HepG2 (cell line): ENCODE measurements around the gene TRIM66. TPM values are rescaled to one million over a fixed set of nuclear protein-coding genes. Genes with fewer than 3 reads are reported as not detected.

ENCODE experiments used
- FOXK2 ChIP-seq: fragments of 450-650 bp; IDR thresholded peaks from 2 replicates; pipeline ENCODE4 v1.6.1; 2016
- HMG20B ChIP-seq: conservative IDR thresholded peaks from 2 replicates; pipeline ENCODE4 v1.6.1; 2016; ENCODE audit warnings: missing genetic modification reagents, missing compliant biosample characterization
- MTF2 ChIP-seq: sonication (generic); formaldehyde crosslinking; IDR thresholded peaks from 2 replicates; pipeline ENCODE4 v1.5.0; 2020; ENCODE audit warnings: missing genetic modification reagents, borderline replicate concordance
- NR2F1 ChIP-seq, 2 experiments: fragments of 450-650 bp in 1 of 2; formaldehyde crosslinking in 1 of 2; IDR thresholded peaks; 2 replicates each; pipeline versions ENCODE4 v1.5.0 to v1.6.1; 2016 to 2020; ENCODE audit warnings: mild to moderate bottlenecking in 1 of 2, missing compliant biosample characterization in 1 of 2, missing genetic modification reagents in 1 of 2, moderate library complexity in 1 of 2
- POLR2G ChIP-seq: fragments of 200-400 bp; formaldehyde crosslinking; IDR thresholded peaks from 2 replicates; pipeline ENCODE4 v1.6.1; 2018; ENCODE audit warnings: mild to moderate bottlenecking, low read depth, low read length, moderate library complexity
- RFX3 ChIP-seq: IDR thresholded peaks from 2 replicates; pipeline ENCODE4 v1.6.1; 2016; ENCODE audit warnings: missing biosample characterization, missing genetic modification reagents
- SATB2 ChIP-seq: sonication (generic); formaldehyde crosslinking; IDR thresholded peaks from 2 replicates; pipeline ENCODE4 v1.5.0; 2020; ENCODE audit warnings: missing genetic modification reagents
- ZBTB21 ChIP-seq: sonication (generic); formaldehyde crosslinking; IDR thresholded peaks from 2 replicates; pipeline ENCODE4 v1.4.0; 2020; ENCODE audit warnings: missing genetic modification reagents
- ZNF225 ChIP-seq: sonication (generic); formaldehyde crosslinking; IDR thresholded peaks from 2 replicates; pipeline ENCODE4 v1.4.0; 2020; ENCODE audit warnings: mild to moderate bottlenecking, missing genetic modification reagents
- ZNF550 ChIP-seq: sonication (generic); formaldehyde crosslinking; IDR thresholded peaks from 2 replicates; pipeline ENCODE4 v1.4.0; 2020; ENCODE audit warnings: mild to moderate bottlenecking, missing genetic modification reagents, borderline replicate concordance
- ZNF558 ChIP-seq: sonication (generic); formaldehyde crosslinking; IDR thresholded peaks from 2 replicates; pipeline ENCODE4 v1.9.0; 2022; ENCODE audit warnings: mild to moderate bottlenecking, missing genetic modification reagents, borderline replicate concordance
- ZNF83 ChIP-seq: sonication (generic); formaldehyde crosslinking; IDR thresholded peaks from 2 replicates; pipeline ENCODE4 v1.4.0; 2020; ENCODE audit warnings: missing genetic modification reagents, mild to moderate bottlenecking, borderline replicate concordance
- polyA plus RNA-seq, 8 experiments: library from polyadenylated mRNA; depleted of rRNA in 3 of 8; stranded (reverse) in 7 of 8; unstranded in 1 of 8; fragments of >200 nt; fragmentation: Illumina TruSeq in 4 of 8; extraction: Trizol in 4 of 8; gene quantifications; 2 replicates each; pipeline versions ENCODE4 v1.2.1 to v1.2.3, GENCODE V29; 2011 to 2016; ENCODE audit warnings: low read depth in 4 of 8, missing spikeins in 1 of 8, mixed read lengths in 1 of 8; ENCODE audit not compliant: insufficient read depth in 1 of 8
- total RNA-seq, 5 experiments: library from RNA; depleted of rRNA; stranded (reverse); fragments of >200 nt; fragmentation: Illumina TruSeq; extraction: Trizol; gene quantifications; 2 replicates each; pipeline ENCODE4 v1.2.3, GENCODE V29; 2016; ENCODE audit warnings: low read depth in 1 of 5
- TF ChIP-seq, protein P1 (sequence below): sonication (generic); formaldehyde crosslinking; IDR thresholded peaks from 2 replicates; pipeline ENCODE4 v1.5.0; 2020; ENCODE audit warnings: missing genetic modification reagents
- TF ChIP-seq, protein P2 (sequence below): sonication (generic); formaldehyde crosslinking; IDR thresholded peaks from 2 replicates; pipeline ENCODE4 v1.4.0; 2020; ENCODE audit warnings: mild to moderate bottlenecking, missing genetic modification reagents, borderline replicate concordance
- TF ChIP-seq, protein P3 (sequence below): sonication (generic); formaldehyde crosslinking; IDR thresholded peaks from 2 replicates; pipeline ENCODE4 v1.4.0; 2020; ENCODE audit warnings: missing genetic modification reagents
- TF ChIP-seq, protein P4 (sequence below): sonication (generic); formaldehyde crosslinking; IDR thresholded peaks from 2 replicates; pipeline ENCODE4 v1.5.0; 2020; ENCODE audit warnings: missing genetic modification reagents
- TF ChIP-seq, protein P5 (sequence below): sonication (generic); formaldehyde crosslinking; IDR thresholded peaks from 2 replicates; pipeline ENCODE4 v1.5.1; 2020; ENCODE audit warnings: mild to moderate bottlenecking, moderate library complexity, missing genetic modification reagents

The TRIM66 gene
- total and polyA plus RNA-seq, 2 of the 13 experiments (the other 11 are each of a cell fraction or from before 2014, with no cell fraction given) = 4.9 to 6.1 TPM

DNA sequence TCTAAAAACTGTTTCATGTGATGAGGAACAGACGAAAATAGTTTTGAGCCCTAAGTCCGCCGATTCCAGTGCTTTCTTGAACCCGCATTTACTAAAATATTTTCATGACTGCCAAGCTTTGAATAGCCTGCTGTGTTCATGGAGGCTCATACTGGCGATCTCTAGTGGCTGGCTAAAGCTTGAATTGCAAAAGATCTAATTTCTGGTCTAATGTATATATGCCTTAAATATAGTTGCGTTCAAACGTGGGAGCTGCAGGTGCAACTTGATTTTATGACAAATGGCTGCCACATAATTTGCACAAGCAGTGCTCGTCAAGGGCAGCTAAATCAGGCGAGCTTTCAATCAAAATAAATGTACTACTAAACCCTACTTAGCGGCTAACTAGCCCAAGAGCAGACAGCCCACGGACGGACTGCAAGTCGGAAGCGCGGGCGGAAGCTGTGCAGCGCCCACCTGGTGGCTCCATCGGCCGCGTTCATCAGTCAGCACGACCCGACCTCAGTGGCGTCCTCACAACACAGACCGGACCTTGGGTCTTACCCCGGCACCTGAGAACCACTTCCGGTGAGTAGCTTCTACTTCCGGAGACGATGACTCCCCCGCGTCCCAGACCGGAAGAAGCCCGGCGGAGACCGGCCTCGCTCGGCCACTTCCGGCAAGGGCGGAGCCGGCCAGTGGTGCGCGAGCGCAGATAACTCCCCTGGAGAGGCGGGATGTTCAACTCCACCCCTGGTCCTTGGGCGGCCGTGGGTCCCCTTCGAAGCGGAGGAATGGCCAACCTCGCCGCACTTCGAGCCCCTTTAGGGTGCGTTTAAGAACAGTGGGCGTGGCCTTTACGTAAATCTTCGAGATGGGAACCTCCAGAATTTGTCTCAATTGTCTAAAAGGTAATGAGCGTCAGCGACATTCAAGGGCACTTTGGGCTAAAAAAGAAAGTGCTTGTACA, 6.2 kb upstream of the TRIM66 start (continued):
- TF ChIP-seq POLR2G (peak; percentile 97), ZNF83 (no peak), RFX3 (no peak), MTF2 (CRISPR knock-in tag) (peak; percentile 55; the same call in 1 of the 2 replicates), SATB2 (CRISPR knock-in tag) (0 out of 2 replicates have a peak, but pooled peaks have one; percentile 58), ZNF225 (peak; percentile 77; the same call in 1 of the 2 replicates), HMG20B (CRISPR knock-in tag) (no peak; the same call in 1 of the 2 replicates), ZBTB21 (CRISPR knock-in tag) (no peak), NR2F1 (CRISPR knock-in tag; IDR thresholded peaks at IDR 0.05) (no peak), ZNF550 (CRISPR knock-in tag) (no peak), ZNF558 (CRISPR knock-in tag) (peak; percentile 58; the same call in 1 of the 2 replicates), FOXK2 (no peak)
- TF ChIP-seq, protein P1, sequence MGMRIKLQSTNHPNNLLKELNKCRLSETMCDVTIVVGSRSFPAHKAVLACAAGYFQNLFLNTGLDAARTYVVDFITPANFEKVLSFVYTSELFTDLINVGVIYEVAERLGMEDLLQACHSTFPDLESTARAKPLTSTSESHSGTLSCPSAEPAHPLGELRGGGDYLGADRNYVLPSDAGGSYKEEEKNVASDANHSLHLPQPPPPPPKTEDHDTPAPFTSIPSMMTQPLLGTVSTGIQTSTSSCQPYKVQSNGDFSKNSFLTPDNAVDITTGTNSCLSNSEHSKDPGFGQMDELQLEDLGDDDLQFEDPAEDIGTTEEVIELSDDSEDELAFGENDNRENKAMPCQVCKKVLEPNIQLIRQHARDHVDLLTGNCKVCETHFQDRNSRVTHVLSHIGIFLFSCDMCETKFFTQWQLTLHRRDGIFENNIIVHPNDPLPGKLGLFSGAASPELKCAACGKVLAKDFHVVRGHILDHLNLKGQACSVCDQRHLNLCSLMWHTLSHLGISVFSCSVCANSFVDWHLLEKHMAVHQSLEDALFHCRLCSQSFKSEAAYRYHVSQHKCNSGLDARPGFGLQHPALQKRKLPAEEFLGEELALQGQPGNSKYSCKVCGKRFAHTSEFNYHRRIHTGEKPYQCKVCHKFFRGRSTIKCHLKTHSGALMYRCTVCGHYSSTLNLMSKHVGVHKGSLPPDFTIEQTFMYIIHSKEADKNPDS (CRISPR knock-in tag) = no peak
- TF ChIP-seq, protein P2, sequence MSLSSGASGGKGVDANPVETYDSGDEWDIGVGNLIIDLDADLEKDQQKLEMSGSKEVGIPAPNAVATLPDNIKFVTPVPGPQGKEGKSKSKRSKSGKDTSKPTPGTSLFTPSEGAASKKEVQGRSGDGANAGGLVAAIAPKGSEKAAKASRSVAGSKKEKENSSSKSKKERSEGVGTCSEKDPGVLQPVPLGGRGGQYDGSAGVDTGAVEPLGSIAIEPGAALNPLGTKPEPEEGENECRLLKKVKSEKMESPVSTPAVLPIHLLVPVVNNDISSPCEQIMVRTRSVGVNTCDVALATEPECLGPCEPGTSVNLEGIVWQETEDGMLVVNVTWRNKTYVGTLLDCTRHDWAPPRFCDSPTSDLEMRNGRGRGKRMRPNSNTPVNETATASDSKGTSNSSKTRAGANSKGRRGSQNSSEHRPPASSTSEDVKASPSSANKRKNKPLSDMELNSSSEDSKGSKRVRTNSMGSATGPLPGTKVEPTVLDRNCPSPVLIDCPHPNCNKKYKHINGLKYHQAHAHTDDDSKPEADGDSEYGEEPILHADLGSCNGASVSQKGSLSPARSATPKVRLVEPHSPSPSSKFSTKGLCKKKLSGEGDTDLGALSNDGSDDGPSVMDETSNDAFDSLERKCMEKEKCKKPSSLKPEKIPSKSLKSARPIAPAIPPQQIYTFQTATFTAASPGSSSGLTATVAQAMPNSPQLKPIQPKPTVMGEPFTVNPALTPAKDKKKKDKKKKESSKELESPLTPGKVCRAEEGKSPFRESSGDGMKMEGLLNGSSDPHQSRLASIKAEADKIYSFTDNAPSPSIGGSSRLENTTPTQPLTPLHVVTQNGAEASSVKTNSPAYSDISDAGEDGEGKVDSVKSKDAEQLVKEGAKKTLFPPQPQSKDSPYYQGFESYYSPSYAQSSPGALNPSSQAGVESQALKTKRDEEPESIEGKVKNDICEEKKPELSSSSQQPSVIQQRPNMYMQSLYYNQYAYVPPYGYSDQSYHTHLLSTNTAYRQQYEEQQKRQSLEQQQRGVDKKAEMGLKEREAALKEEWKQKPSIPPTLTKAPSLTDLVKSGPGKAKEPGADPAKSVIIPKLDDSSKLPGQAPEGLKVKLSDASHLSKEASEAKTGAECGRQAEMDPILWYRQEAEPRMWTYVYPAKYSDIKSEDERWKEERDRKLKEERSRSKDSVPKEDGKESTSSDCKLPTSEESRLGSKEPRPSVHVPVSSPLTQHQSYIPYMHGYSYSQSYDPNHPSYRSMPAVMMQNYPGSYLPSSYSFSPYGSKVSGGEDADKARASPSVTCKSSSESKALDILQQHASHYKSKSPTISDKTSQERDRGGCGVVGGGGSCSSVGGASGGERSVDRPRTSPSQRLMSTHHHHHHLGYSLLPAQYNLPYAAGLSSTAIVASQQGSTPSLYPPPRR (CRISPR knock-in tag) = peak; percentile 73; the same call in 1 of the 2 replicates
- TF ChIP-seq, protein P3, sequence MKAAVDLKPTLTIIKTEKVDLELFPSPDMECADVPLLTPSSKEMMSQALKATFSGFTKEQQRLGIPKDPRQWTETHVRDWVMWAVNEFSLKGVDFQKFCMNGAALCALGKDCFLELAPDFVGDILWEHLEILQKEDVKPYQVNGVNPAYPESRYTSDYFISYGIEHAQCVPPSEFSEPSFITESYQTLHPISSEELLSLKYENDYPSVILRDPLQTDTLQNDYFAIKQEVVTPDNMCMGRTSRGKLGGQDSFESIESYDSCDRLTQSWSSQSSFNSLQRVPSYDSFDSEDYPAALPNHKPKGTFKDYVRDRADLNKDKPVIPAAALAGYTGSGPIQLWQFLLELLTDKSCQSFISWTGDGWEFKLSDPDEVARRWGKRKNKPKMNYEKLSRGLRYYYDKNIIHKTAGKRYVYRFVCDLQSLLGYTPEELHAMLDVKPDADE (CRISPR knock-in tag) = peak; percentile 61; the same call in 1 of the 2 replicates
- TF ChIP-seq, protein P4, sequence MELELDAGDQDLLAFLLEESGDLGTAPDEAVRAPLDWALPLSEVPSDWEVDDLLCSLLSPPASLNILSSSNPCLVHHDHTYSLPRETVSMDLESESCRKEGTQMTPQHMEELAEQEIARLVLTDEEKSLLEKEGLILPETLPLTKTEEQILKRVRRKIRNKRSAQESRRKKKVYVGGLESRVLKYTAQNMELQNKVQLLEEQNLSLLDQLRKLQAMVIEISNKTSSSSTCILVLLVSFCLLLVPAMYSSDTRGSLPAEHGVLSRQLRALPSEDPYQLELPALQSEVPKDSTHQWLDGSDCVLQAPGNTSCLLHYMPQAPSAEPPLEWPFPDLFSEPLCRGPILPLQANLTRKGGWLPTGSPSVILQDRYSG = no peak; the same call in none of the 2 replicates
- TF ChIP-seq, protein P5, sequence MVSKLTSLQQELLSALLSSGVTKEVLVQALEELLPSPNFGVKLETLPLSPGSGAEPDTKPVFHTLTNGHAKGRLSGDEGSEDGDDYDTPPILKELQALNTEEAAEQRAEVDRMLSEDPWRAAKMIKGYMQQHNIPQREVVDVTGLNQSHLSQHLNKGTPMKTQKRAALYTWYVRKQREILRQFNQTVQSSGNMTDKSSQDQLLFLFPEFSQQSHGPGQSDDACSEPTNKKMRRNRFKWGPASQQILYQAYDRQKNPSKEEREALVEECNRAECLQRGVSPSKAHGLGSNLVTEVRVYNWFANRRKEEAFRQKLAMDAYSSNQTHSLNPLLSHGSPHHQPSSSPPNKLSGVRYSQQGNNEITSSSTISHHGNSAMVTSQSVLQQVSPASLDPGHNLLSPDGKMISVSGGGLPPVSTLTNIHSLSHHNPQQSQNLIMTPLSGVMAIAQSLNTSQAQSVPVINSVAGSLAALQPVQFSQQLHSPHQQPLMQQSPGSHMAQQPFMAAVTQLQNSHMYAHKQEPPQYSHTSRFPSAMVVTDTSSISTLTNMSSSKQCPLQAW = peak; percentile 89
